NCI-H526 (cell line): ENCODE data around the gene NAGS.
A peak's percentile ranks its signal among the peaks of the same experiment; 100 is the strongest.
"Not testable (repeated sequence)": the region's sequence is repeated elsewhere in the genome, so short reads cannot be mapped to it uniquely, and the experiment has no call there.

Source experiments
- DNase-seq, 2 experiments: peaks; one replicate each; lab custom pipeline; 2025; lab: John Stamatoyannopoulos, UW

NAGS gene

GRCh38 chr17:44006598-44007345, 2.4 kb downstream of the NAGS start:
- DNase-seq, result peak; percentile 90 to 98

GRCh38 chr17:44007346-44008204, 3.2 kb downstream of the NAGS start:
- DNase-seq, result no peak

- no peak for DNase-seq
These were observed 3.9 kb downstream of the NAGS start for GRCh38 chr17:44008205-44008909.

- DNase-seq, result no peak
These were observed 6.7 kb downstream of the NAGS start for GRCh38 chr17:44010966-44011647.

GRCh38 chr17:44011876-44012275, 7.5 kb downstream of the NAGS start:
- no peak for DNase-seq

- no peak for DNase-seq
These were observed 8.0 kb downstream of the NAGS start for GRCh38 chr17:44012391-44012790.

GRCh38 chr17:44012874-44013273, 8.5 kb downstream of the NAGS start:
- DNase-seq, result no peak

- DNase-seq, result no peak
These were observed 9.7 kb downstream of the NAGS start for GRCh38 chr17:44014133-44014436.

GRCh38 chr17:44014437-44015172, 10.2 kb downstream of the NAGS start, which contains the start of gene TMEM101:
TSS of gene TMEM101 (minus strand) at chr17:44014963. CDS start at chr17:44014952, 11 bp downstream.
- peak; percentile 92 to 97 for DNase-seq

- DNase-seq, result not testable (repeated sequence)
These were observed 16.8 kb downstream of the NAGS start for GRCh38 chr17:44021227-44021626.

GRCh38 chr17:44022246-44022645, 17.8 kb downstream of the NAGS start:
- no peak for DNase-seq

GRCh38 chr17:44023545-44024270, 19.3 kb downstream of the NAGS start:
- DNase-seq, result no peak

GRCh38 chr17:44024271-44024663, 19.8 kb downstream of the NAGS start:
- DNase-seq, result no peak

- DNase-seq, result no peak
These were observed 20.4 kb downstream of the NAGS start for GRCh38 chr17:44024853-44025252.

GRCh38 chr17:44029736-44030135, 25.3 kb downstream of the NAGS start:
- no peak for DNase-seq

- DNase-seq, result no peak
These were observed 26.1 kb downstream of the NAGS start for GRCh38 chr17:44030482-44030881.

GRCh38 chr17:44033861-44034408, 29.5 kb downstream of the NAGS start:
- DNase-seq, result no peak

- DNase-seq, result not testable (repeated sequence)
These were observed 30.3 kb downstream of the NAGS start for GRCh38 chr17:44034688-44035087.

GRCh38 chr17:44037471-44037870, 33.0 kb downstream of the NAGS start:
- DNase-seq, result no peak

GRCh38 chr17:44038604-44039011, 34.2 kb downstream of the NAGS start:
- no peak for DNase-seq
